ENCODE results near the gene SBDS.

DNA sequence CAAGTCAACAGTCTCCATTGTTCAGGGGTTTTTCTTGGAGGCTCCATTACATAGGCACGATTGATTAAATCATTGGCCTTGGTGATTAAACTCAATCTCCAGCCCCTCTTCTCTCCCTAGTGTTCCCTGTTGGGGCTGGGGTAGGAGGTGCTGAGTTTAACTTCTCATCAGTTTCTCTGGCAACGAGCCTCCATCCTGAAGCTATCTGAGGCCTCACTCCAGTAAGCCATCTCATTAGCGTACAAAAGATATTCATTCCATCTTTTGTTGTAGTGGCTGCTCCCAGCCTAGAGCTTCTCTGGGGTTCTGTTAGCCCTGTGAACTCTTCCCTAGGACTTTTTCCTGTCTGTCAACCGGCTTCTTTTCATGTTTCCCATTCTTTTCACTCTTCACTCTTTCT, 12.9 kb upstream of the SBDS start:
- TF ChIP-seq, protein P1, sequence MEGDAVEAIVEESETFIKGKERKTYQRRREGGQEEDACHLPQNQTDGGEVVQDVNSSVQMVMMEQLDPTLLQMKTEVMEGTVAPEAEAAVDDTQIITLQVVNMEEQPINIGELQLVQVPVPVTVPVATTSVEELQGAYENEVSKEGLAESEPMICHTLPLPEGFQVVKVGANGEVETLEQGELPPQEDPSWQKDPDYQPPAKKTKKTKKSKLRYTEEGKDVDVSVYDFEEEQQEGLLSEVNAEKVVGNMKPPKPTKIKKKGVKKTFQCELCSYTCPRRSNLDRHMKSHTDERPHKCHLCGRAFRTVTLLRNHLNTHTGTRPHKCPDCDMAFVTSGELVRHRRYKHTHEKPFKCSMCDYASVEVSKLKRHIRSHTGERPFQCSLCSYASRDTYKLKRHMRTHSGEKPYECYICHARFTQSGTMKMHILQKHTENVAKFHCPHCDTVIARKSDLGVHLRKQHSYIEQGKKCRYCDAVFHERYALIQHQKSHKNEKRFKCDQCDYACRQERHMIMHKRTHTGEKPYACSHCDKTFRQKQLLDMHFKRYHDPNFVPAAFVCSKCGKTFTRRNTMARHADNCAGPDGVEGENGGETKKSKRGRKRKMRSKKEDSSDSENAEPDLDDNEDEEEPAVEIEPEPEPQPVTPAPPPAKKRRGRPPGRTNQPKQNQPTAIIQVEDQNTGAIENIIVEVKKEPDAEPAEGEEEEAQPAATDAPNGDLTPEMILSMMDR (conservative IDR thresholded peaks at IDR 0.05; ENCODE audit: low read depth, low read length) = no peak
- TF ChIP-seq EZH2 (IDR thresholded peaks at IDR 0.05; ENCODE audit: low read length, unreplicated experiment) (no peak), EZH2phosphoT487 (IDR thresholded peaks at IDR 0.05; ENCODE audit: borderline replicate concordance, low read length) (no peak)

Data from PC-3 (cell line).